OCI-LY3 (cell line): ENCODE results near the gene DGCR6L.
"Not testable (repeated sequence)": the region's sequence is repeated elsewhere in the genome, so short reads cannot be mapped to it uniquely, and the experiment has no call there.

Experiments used
- H2AFZ ChIP-seq: fragments of 200-600, 300-600 bp; shearing (Covaris generic); 2 replicates; pipeline ENCODE4 v1.6.0; 2014; ENCODE audit warnings: antibody characterized with exemption, low read depth, low read length
- H3K27ac ChIP-seq: fragments of 200-600, 300-600 bp; sonication (generic); 2 replicates; pipeline ENCODE4 v1.5.1; 2014; ENCODE audit warnings: mild to moderate bottlenecking, low read length, moderate library complexity, mixed read lengths
- H3K27me3 ChIP-seq: fragments of 200-600, 300-600 bp; sonication (generic); 2 replicates; pipeline ENCODE4 v1.6.1; 2014; ENCODE audit warnings: low read depth, low read length, mixed read lengths
- H3K36me3 ChIP-seq: fragments of 200-600, 300-600 bp; sonication (generic); replicated peaks from 2 replicates; pipeline ENCODE3; 2014; ENCODE audit warnings: low read depth, low read length, mixed read lengths
- H3K4me1 ChIP-seq: fragments of 300-600, 200-600 bp; sonication (generic); 2 replicates; pipeline ENCODE4 v1.6.1; 2014; ENCODE audit warnings: low read length, mixed read lengths
- H3K4me2 ChIP-seq: fragments of 200-600, 300-600 bp; sonication (generic); 2 replicates; pipeline ENCODE4 v1.6.1; 2014; ENCODE audit warnings: low read length, mixed read lengths
- H3K4me3 ChIP-seq: fragments of 300-600, 200-600 bp; sonication (generic); 2 replicates; pipeline ENCODE4 v1.5.1; 2014; ENCODE audit warnings: antibody characterized with exemption, mild to moderate bottlenecking, low read length, moderate library complexity
- H3K79me2 ChIP-seq: fragments of 300-600, 200-600 bp; shearing (Covaris generic); 2 replicates; pipeline ENCODE4 v1.6.1; 2014; ENCODE audit warnings: mild to moderate bottlenecking, low read length, mixed read lengths
- H3K9ac ChIP-seq: fragments of 300-600, 200-600 bp; shearing (Covaris generic); 2 replicates; pipeline ENCODE4 v1.6.0; 2014; ENCODE audit warnings: mild to moderate bottlenecking, low read length, moderate library complexity
- H3K9me3 ChIP-seq: fragments of 200-600, 300-600 bp; shearing (Covaris generic); 2 replicates; pipeline ENCODE4 v1.6.1; 2014; ENCODE audit warnings: low read length, mixed read lengths; ENCODE audit not compliant: insufficient read depth
- H4K20me1 ChIP-seq: fragments of 200-600, 300-600 bp; sonication (generic); 2 replicates; pipeline ENCODE4 v1.6.1; 2016; ENCODE audit warnings: low read length, mixed read lengths; ENCODE audit not compliant: insufficient read depth
- EZH2phosphoT487 ChIP-seq: fragments of 200-600 bp; shearing (Covaris generic); IDR thresholded peaks from 2 replicates; pipeline ENCODE4 v1.6.1; 2018; ENCODE audit warnings: antibody characterized with exemption, mixed run types, low read depth
- TF ChIP-seq, protein P1 (sequence below): fragments of 200-600, 300-600 bp; sonication (generic); IDR thresholded peaks from 2 replicates; pipeline ENCODE4 v1.5.1; 2014; ENCODE audit warnings: antibody characterized with exemption, low read length, low read depth

Gene DGCR6L

GRCh38 chr22:20268279-20269012 lies 51.4 kb downstream of the DGCR6L start, which contains the start of gene RTN4R:
RTN4R (minus strand) TSS chr22:20268318; CDS start chr22:20268092, 226 bp downstream.
- Histone ChIP-seq H3K79me2 (no peaks in the 10 kb centered on the region), H4K20me1 (no peaks in the 10 kb centered on the region), H3K9ac (peak within 1 kb of the TSS; percentile 49; the same call in 1 of the 2 replicates), H3K9me3 (no peaks in the 10 kb centered on the region), H3K27me3 (no peaks in the 10 kb centered on the region; the same call in 1 of the 2 replicates), H3K36me3 (no peaks in the 10 kb centered on the region), H3K4me2 (peak within 1 kb of the TSS; percentile 58), H3K27ac (no peak within 1 kb of the TSS), H3K4me3 (peak within 1 kb of the TSS; percentile 72), H3K4me1 (no peaks in the 10 kb centered on the region), H2AFZ (peak within 1 kb of the TSS; percentile 52)
- no peak for TF ChIP-seq EZH2phosphoT487
- TF ChIP-seq, protein P1, sequence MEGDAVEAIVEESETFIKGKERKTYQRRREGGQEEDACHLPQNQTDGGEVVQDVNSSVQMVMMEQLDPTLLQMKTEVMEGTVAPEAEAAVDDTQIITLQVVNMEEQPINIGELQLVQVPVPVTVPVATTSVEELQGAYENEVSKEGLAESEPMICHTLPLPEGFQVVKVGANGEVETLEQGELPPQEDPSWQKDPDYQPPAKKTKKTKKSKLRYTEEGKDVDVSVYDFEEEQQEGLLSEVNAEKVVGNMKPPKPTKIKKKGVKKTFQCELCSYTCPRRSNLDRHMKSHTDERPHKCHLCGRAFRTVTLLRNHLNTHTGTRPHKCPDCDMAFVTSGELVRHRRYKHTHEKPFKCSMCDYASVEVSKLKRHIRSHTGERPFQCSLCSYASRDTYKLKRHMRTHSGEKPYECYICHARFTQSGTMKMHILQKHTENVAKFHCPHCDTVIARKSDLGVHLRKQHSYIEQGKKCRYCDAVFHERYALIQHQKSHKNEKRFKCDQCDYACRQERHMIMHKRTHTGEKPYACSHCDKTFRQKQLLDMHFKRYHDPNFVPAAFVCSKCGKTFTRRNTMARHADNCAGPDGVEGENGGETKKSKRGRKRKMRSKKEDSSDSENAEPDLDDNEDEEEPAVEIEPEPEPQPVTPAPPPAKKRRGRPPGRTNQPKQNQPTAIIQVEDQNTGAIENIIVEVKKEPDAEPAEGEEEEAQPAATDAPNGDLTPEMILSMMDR = peak; percentile 58

DNA sequence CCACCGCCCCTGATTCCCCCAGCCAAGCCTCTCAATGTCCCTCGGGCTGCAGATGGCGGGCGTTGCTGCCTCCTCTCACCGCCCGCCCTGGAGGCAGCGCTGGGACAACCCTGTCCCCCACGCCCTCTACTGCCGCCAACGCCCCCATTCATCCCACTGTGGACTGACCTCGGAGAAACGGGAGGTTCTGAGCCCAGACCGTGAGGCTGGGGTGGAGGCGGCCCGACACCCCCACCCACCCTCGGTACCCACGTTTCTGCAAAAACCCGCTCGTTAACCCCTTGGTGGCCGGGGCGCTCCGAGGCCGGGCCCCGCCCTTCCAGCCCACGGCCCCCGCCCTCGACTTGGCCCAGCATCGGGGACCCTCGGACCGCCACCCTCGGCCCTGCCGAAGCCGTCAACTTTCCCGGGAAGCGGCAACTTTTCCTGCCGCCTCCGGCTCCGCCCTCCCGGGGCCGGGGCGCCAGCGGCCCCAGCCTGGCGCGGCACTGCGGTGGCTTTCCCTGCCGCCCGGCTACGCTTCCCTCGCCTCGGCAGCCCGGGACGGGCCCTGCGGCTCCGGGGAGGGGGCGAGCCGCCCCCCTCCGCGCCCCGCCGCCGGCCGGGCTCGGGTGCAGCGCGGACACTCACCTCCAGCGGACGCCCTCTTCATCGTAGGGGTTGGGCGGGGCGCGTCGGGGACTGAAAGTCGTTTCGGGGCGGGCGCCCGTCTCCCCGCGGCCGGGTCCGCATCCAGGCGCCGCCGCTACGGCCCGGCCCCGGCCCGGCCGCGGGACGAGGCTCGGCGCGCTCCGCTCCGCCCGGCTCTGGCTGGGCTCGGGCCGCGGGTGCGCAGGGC lies 52.2 kb downstream of the DGCR6L start:
- H3K4me1 ChIP-seq = no peaks in the 10 kb centered on the region
- H3K27me3 ChIP-seq = no peaks in the 10 kb centered on the region; the same call in 1 of the 2 replicates
- H3K4me3 ChIP-seq = no peak overlapping the region
- H3K79me2 ChIP-seq = no peaks in the 10 kb centered on the region
- H2AFZ ChIP-seq = no peak overlapping the region
- H4K20me1 ChIP-seq = no peaks in the 10 kb centered on the region
- H3K27ac ChIP-seq = no peak overlapping the region
- TF ChIP-seq EZH2phosphoT487 = no peak
- TF ChIP-seq, protein P1 = no peak
- no peaks in the 10 kb centered on the region for H3K9me3 ChIP-seq
- H3K4me2 ChIP-seq = no peak overlapping the region
- no peaks in the 10 kb centered on the region for H3K36me3 ChIP-seq
- H3K9ac ChIP-seq = no peak overlapping the region

DNA sequence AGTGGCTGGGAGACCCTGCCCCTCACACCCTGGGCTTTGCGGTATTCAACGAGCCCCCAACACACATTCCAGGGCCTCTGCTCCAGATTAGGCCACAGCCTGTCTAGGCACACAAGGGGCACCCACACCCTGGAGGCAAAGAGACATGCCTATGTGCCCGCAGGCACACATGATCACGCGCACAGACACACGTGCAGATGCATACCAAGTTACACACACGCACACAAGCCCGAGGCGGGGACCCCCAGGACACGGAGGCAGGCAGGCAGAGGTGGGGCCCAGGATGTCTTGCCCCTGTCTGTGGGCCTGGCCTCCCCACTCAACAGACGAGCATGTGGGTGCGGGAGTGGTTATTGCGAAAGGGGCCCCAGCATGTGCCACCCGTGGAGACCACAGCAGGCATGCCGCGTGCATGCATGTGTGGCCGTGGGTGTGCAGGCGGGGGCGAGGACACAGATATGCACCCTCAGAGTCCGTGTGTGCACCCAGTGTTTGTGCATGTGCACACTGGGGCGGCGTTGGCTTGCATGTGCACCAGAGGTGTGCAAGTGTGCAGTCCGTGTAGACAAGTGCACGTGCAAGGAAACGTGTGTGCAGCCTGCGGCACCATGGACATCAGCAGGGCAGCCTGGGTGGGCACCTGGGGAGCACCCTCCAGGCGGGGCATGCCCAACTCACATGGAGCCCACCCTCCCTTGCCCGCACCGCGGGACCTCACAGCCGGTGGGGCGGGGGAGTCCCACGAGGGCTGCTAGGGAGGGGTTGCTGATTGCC lies 53.0 kb downstream of the DGCR6L start:
- H3K4me2 ChIP-seq, H3K79me2 ChIP-seq, H3K36me3 ChIP-seq, H2AFZ ChIP-seq, H3K4me1 ChIP-seq, H4K20me1 ChIP-seq, H3K27ac ChIP-seq, H3K9me3 ChIP-seq, H3K9ac ChIP-seq, H3K4me3 ChIP-seq, H3K27me3 ChIP-seq: not testable (repeated sequence)

- not testable (repeated sequence) for H3K27me3 ChIP-seq, H3K4me1 ChIP-seq, H3K36me3 ChIP-seq, H4K20me1 ChIP-seq, H3K27ac ChIP-seq, H3K9me3 ChIP-seq, H2AFZ ChIP-seq, H3K4me2 ChIP-seq, H3K79me2 ChIP-seq, H3K9ac ChIP-seq, H3K4me3 ChIP-seq
These were observed 53.8 kb downstream of the DGCR6L start for GRCh38 chr22:20265772-20266666.
